GM21717 (cell line): ENCODE measurements around the gene UGCG.
"Not testable (repeated sequence)": the region's sequence is repeated elsewhere in the genome, so short reads cannot be mapped to it uniquely, and the experiment has no call there.

Experiments
- ATAC-seq: cut with Tn5 transposase; IDR thresholded peaks from one replicate; pipeline ENCODE4 v1.9.1; 2021; ENCODE audit warnings: mild to moderate bottlenecking, moderate library complexity; ENCODE audit not compliant: unreplicated experiment

Gene UGCG

DNA sequence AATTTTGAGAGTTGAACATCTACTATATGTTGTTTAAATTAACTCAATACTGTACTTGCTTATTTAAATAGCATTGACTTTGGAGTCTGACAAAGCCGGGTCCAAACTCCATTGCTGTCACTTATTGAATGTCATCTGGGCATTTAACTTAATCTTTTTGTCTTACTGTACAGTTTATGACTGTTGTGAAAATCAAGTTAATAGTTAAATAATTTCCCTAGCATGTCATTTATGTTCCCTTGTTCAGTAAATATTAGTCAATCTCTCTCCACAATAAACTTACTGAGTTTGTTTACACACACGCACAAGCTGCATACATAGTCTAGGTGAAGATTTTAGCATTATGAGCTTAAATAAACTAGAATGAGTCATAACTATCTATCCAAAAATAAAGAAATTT, 6.3 kb upstream of the UGCG start:
- ATAC-seq, result no peak

DNA sequence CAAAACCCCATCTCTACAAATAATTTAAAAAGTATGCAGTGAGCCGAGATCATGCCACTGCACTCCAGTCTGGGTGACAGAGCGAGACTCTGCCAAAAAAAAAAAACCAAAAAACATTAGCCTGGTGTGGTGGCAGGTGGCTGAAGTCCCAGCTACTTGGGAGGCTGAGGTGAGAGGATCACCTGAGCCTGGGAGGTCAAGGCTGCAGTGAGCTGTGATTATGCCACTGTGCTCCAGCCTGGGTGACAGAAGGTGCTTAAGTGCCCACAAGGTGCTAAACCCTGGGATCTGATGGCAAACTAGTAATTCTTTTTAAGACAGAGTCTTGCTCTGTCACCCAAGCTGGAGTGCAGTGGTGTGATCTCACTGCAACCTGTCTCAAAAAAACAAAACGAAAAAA, 5.7 kb upstream of the UGCG start:
- ATAC-seq, result not testable (repeated sequence)

DNA sequence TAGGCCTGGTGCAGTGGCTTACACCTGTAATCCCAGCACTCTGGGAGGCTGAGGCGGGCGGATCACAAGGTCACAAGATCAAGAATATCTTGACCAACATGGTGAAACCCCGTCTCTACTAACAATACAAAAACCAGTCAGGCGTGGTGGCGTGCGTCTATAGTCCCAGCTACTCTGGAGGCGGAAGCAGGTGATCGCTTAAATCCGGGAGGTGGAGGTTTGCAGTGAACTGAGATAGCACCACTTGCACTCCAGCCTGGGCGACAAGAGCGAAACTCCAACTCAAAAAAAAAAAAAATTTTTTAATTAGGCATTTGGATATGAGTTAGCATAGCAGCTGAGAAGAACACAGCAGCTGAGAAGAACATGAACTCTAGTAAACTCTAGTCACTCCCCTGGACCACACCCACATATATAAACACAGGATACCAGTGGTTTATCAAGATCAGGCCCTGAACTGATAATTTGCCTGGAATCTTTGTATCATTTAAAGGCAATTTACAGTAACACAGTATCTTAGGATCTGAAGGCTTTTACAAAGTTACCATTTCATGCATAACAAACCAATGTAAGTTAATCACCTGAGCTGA, 4.6 kb upstream of the UGCG start:
- ATAC-seq, result no peak

DNA sequence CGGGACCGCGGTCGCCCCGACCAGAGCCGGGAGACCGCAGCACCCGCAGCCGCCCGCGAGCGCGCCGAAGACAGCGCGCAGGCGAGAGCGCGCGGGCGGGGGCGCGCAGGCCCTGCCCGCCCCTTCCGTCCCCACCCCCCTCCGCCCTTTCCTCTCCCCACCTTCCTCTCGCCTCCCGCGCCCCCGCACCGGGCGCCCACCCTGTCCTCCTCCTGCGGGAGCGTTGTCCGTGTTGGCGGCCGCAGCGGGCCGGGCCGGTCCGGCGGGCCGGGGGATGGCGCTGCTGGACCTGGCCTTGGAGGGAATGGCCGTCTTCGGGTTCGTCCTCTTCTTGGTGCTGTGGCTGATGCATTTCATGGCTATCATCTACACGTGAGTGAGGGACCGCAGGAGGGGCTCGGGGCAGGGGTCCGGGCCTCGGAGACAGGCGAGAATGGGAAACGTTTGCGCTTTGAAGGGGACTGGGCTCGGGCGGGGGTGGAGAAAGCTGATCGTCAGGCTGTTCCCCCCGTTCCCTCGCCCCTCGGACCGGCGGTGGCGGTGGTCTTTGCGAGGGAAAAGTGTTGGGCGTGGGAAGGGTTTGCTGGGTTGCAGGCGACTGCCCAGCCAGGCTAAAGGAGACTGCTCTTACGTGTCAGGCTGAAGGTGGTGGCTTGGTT, 457 bp downstream of the UGCG start:
- ATAC-seq, result peak; percentile 34

DNA sequence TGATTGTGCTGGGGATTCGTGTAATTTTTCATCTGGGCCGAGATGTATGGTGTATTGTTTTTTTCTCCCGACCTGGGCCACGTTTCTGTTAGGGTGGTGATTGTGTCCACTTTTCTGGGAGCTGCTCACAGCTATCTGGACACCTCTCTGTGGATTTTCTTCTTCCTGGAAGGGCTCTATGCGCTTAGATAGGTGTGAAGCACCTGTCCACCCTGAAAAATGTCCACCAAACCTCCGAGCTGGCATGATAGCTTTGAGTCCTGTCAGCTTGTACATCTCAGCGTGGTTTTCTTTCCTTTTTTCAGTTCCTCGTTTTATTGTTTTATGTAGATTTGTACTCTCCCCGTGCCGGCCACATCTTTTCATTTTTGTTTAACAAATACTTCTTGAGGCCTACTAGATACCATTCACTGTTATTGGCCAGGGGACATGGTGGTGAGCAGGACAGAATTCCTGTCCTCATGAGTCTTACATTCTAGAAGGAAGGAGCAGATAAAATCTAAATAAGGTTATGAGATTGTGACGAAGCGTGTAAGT, 1.1 kb downstream of the UGCG start:
- ATAC-seq, result peak; percentile 46

DNA sequence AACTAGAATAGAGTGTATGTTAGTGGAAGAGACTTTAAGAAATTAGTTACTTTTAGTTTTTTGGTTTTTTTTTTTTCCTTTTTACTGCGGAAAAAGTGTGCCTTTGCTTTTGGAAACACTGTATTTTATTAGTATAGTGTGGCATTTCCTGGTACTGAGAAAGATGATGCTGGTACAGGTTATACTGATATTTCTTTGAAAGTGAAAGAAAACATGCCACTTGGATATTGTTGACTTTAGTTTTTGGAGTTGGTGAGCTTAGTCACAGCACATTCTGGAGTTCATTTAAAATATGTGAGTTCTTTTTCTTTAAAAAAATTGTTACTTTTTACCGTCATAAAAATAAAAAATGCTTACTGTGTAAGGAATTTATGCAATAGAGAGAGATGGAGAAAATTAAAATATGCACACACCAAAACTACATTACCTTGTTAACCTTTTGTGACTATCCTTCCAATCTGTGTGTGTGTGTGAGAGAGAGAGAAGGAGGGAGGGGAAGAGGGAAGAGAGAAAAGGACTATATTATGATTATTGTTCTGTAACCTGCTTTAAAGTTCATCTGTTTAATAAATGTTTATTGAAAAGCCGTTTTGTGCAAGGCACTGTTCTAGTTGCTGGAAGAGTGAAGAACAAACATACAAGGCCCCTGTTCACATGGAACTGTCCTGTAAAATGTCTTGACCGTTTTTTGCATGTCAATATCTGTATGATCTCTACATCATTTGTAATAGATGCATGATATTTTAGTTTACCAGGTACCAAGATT, 1.9 kb downstream of the UGCG start:
- no peak for ATAC-seq

DNA sequence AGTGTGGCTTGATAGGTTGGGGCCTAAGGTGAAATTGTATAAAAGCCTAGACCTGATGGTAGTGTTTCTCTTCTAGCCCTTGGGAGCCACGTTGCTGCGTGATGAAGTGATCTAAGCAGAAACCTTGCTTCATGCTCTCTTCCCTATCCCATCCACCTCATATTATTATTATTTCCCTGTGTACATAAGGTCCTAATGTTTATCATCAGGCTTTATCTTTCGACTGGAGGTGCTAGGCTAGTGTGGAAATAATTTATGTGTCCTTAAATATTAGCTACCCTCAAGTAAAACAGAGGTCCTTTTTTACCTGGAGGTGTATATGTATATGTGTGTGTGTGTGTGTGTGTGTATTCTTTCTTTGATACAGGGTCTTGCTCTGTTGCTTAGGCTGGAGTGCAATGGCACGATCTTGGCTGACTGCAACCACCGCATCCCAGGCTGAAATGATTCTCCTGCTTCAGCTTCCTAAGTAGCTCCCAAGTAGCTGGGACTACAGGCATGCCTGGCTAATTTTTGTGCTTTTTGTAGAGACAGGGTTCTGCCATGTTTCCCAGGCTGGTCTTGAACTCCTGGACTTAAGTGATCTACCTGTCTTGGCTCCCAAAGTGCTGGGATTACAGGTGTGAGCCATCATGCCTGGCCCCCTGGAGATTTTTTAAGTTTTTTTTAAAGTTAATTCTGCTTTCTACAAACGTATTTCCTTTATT, 3.7 kb downstream of the UGCG start:
- no peak for ATAC-seq

DNA sequence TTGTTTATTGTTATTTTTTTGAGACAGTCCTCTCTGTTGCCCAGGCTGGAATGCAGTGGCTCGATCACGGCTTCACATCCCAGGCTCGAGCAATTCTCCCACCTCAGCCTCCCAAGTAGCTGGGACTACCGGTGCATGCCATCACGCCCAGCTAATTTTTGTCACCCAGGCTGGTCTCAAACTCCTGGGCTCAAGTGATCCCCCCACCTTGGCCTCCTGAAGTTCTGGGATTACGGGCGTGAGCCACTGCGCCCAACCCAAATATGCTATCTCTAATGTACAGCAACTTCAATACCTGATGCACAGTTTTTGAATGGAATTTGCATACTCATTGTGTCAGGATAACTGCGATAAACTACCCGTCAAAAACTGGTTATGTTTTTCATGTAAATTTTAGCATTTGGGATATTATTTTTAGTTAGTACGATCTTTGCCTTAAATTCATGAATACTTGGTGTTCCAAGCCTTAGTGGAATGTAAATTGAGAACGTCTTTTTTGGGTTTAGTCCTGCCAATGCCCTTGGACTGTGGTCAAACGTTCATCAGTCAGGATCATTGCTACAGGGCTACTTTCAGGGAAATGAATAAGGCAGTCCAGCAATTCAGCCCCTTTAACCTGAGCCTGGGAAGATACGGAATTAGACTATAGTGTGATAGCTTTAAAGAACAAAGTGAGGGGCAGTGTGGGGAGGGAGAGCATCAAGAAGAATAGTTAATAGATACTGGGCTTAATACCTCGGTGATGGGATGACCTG, 4.4 kb downstream of the UGCG start:
- no peak for ATAC-seq

DNA sequence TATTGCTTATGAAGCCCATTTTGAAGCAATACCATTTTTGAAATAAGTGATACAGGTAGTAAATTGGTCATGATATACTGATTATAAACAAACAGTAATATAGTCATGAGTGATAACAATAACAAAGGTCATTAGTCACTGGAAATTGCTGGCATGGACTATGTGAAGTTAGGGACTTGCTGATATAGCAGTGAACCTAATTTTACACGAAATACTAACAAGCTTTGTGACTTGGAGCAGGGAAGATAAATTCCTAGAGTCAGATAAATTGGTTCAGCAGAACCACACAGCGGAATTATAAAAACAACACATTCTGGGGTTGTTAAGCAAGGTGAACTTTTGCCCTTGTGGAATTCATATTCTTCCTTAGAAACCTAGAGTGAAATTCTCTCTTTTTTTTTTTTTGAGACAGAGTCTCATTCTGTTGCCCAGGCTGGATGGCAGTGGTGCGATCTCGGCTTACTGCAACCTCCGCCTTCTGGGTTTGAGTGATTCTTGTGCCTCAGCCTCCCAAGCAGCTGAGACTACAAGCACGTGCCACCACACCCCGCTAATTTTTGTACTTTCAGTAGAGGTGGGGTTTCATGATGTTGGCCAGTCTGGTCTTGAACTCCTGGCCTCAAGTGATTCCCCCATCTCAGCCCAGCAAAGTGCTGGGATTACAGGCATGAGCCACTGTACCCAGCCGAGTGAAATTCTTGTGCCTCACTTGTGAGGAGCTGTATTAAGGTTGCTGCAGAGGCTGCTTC, 6.0 kb downstream of the UGCG start:
- no peak for ATAC-seq

DNA sequence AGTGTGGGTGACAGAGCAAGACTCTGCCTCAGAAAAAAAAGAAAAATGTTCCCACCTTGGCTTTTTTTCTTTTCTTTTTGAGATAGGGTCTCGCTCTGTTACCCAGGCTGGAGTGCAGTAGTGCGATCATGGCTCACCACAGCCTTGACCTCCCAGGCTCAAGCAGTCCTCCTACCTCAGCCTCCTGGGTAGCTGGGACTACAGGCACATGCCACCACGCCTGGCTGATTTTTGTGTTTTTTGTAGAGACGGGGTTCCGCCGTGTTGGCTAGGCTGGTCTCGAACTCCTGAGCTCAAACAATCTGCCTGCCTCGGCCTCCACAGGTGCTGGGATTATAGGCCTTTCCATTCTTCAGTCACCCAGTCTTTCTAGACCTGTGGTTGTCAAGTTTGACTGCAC, 6.9 kb downstream of the UGCG start:
- ATAC-seq, result not testable (repeated sequence)

DNA sequence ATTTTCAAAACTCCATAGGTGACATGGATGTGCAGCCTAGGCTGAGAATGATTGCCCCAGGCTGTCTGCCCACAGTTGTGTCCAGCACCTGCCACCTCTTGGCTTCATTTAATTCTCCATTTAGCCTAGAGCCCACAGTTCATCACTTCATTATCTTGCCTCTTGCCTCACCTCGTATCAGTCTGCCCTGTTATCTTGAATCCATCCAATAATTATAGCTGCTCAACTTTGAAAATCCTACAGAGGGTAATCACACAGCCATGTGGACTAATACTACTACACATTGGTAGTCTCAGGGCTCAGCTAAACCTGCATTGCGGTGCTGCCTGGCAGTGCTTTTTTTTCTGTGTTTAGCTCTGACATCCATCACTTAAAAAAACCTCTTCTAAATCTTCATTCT, 7.4 kb downstream of the UGCG start:
- no peak for ATAC-seq

DNA sequence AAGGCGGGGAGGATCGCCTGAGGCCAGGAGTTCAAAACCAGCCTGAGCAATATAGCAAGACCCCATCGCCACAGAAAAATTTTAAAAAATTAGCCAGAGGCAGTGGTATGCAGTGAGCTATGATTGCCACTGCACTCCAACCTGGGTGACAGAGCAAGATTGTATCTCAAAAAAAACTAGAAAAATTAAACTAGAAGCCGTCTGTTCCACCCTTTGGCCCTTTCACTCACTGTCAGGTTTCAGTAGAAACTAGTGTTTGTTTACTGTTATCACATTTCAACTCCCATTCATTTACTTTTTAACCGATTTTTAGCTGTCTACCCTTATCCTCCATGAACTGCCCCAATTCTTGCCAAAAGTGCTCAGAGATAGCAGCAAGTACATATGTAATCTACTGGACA, 8.3 kb downstream of the UGCG start:
- ATAC-seq, result no peak

DNA sequence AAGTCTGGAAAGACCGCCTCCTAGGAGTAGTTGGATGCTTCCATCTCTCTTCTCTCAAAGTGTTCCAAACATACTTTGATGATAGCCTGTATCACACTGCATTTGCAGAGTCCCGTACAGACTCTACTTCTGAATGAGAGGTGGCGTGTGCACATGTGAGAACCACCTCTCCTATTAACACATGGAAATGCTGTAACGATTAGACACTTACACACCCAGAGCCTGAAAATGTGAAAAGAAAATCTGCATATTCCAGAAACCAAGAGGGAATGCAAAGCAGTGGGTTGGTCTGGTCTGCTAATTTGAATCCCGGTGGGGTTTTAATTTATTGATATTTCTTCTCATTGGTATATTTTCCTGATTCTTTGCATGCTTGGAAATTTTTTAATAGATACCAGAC, 10.5 kb downstream of the UGCG start:
- no peak for ATAC-seq

DNA sequence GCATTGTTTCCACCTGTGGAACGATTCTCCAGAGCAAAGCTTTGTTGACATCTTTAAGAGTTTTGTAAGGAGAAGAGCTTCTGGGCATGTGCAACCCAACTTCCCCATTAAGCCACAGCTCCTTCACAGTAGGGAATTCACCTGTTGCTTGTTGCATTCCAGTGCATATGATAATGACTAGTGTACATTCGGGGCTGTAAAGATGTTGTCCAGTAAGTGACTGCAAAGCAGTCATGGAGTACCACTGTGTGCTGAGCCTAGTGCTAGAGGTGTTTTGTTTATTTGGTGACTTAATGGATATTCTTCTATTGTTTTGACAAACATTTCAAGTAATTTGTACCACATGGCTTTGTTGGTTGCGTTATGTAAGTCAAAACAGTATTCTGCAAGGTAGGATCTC, 12.8 kb downstream of the UGCG start:
- peak; percentile 42 for ATAC-seq

DNA sequence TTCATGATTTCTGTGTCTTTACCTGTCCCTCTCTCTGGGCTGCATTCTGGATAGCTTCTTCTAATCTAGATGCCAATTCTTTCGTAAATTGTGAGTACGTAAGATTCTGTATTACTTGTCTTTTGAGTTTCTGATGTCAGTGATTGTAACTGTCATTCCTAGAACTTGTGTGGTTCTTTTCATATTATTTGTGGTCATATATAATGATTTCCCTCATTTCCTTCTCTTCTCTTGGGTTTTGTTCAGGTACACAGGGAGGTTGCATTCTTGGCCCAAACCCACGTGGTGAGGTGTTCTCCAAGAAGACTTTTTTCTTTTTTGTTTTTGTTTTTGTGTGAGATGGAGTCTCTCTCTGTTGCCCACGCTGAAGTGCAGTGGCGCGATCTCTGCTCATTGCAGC, 13.8 kb downstream of the UGCG start:
- ATAC-seq, result no peak

DNA sequence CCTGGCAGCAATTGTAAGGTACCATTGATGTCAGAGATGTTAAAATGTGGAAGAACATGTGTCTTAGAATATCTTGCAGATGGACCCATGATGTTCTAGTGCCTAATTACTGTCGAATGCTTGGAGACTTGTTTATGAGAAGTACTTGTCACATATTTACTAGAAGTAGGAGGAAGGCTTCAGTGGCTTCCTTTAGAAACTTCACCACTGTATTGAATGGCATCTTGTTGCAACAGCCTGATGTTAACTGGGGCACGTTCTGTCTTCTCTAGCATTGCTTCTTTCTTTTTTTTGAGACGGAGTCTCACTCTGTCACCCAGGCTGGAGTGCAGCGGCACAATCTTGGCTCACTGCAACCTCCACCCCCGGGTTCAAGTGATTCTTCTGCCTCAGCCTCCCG, 16.5 kb downstream of the UGCG start:
- no peak for ATAC-seq

DNA sequence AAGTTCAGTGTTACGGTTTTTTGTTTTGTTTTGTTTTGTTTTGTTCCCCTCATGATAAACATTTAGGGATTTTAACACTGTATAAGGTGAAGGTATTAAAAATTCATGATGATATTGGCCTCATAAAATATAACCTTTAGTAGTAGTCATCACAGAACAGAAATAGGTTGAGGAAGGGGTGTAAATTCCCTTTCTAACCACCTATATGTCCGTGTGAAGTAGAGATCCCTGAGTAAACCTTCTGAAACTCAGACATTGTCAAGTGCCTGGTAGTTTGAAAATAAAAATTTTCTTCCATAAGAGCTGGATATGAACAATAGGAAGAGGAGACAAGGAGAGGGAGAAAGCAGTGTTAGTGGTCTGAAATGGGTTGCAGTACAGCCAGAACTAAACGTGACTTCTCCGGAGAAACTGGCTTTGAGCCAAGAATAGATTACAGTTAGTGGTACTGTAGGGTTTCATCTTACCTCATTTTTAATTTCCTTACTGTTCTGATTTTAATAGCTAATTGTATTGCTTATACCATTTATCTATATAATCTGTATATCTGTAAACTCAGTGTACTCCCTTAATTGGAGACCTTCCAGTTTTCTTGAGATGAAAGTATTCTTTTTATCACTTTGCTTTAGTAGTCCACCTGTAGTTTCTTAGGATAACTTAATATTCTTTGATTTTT, 18.3 kb downstream of the UGCG start:
- ATAC-seq, result no peak

DNA sequence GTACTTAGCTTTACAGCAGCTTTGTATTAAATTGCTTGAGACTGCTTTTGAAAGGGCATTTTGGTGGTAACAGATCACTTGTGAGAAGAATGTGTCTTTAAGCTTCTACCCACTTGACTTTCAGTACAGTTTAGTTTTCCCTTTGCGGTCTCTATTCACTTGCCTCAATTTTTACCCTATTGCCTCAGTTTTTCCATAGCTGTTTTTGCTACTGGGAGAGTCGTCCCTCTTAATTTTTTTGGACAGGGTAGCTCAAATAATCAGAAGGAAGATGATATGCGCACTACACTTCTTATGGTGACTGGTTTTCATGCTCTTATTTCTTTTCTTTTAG, 18.8 kb downstream of the UGCG start:
- no peak for ATAC-seq

DNA sequence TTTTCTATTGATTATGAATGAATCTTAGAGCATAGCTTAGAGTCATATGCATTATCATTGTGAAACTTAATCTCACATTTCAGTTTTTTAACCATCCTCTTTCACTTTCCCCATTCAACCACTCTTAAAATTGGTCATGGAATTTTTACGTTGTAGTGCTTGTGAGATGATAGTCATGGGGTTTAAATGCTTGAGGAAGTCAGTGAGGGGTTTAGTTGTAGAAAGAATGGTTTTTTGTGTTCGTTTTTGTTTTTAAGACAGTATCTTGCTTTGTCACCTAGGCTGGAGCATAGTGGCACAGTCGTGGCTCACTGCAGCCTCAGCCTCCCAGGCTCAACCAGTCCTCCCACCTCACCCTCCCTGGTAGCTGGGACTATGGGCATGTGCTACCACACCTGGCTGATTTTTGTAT, 19.6 kb downstream of the UGCG start:
- peak; percentile 67 for ATAC-seq

DNA sequence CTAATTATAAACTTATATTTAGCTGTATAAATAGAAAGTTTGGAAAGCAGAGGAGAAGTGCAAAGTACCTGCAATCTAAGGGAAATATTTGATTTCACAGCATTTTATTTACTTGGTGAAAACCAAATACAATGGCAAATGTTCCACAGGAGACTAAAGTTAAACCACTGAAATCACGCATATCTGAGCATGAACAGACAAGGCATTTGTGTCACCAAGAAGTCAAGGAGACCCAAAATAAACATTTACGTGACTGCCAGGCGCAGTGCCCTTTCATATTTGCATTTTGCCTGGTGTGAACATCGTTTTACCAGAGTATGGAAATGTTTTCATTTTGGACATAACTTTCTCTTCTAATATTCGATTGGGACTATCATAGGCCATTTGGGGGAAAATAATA, 20.6 kb downstream of the UGCG start:
- ATAC-seq, result no peak
